ENCODE results near the gene THEMIS2.

THEMIS2 gene

GRCh38 chr1:27886744-27887143 is 14.4 kb downstream of the THEMIS2 start:
- H3K36me3 ChIP-seq (ENCODE audit: low read depth) = peaks cover 15% of the 10 kb centered on the region
- ATAC-seq (ENCODE audit: low read depth) = no peak
- H3K4me3 ChIP-seq (ENCODE audit: severe bottlenecking) = no peak overlapping the region
- no peaks in the 10 kb centered on the region for H3K9me3 ChIP-seq (ENCODE audit: severe bottlenecking)
- no peaks in the 10 kb centered on the region for H3K27me3 ChIP-seq (ENCODE audit: insufficient read depth, poor library complexity, severe bottlenecking)
- no peak for TF ChIP-seq CTCF (IDR thresholded peaks at IDR 0.05; ENCODE audit: poor library complexity, severe bottlenecking)
- no peak for DNase-seq (ENCODE audit: low spot score)
- no peaks in the 10 kb centered on the region for H3K4me1 ChIP-seq (ENCODE audit: insufficient read depth, poor library complexity, severe bottlenecking)
- no peak overlapping the region for H3K27ac ChIP-seq (ENCODE audit: poor library complexity, severe bottlenecking)

- Histone ChIP-seq H3K27ac (ENCODE audit: poor library complexity, severe bottlenecking) (no peak overlapping the region), H3K9me3 (ENCODE audit: severe bottlenecking) (no peaks in the 10 kb centered on the region), H3K27me3 (ENCODE audit: insufficient read depth, poor library complexity, severe bottlenecking) (no peaks in the 10 kb centered on the region), H3K36me3 (ENCODE audit: low read depth) (peaks cover 22% of the 10 kb centered on the region), H3K4me3 (ENCODE audit: severe bottlenecking) (no peak overlapping the region), H3K4me1 (ENCODE audit: insufficient read depth, poor library complexity, severe bottlenecking) (no peaks in the 10 kb centered on the region)
- TF ChIP-seq CTCF (IDR thresholded peaks at IDR 0.05; ENCODE audit: poor library complexity, severe bottlenecking) = no peak
- no peak for DNase-seq (ENCODE audit: low spot score)
- peak; percentile 22; the same call in 1 of the 3 replicates for ATAC-seq (ENCODE audit: low read depth)
Measured at GRCh38 chr1:27887215-27888021, 15.1 kb downstream of the THEMIS2 start.

GRCh38 chr1:27889506-27889905 is 17.2 kb downstream of the THEMIS2 start:
- no peak overlapping the region for H3K4me3 ChIP-seq (ENCODE audit: severe bottlenecking)
- no peak overlapping the region for H3K27ac ChIP-seq (ENCODE audit: poor library complexity, severe bottlenecking)
- H3K4me1 ChIP-seq (ENCODE audit: insufficient read depth, poor library complexity, severe bottlenecking) = no peaks in the 10 kb centered on the region
- no peaks in the 10 kb centered on the region for H3K27me3 ChIP-seq (ENCODE audit: insufficient read depth, poor library complexity, severe bottlenecking)
- no peaks in the 10 kb centered on the region for H3K9me3 ChIP-seq (ENCODE audit: severe bottlenecking)
- TF ChIP-seq CTCF (IDR thresholded peaks at IDR 0.05; ENCODE audit: poor library complexity, severe bottlenecking) = no peak
- ATAC-seq (ENCODE audit: low read depth) (no peak), DNase-seq (ENCODE audit: low spot score) (no peak)
- peaks cover 42% of the 10 kb centered on the region for H3K36me3 ChIP-seq (ENCODE audit: low read depth)

GRCh38 chr1:27891196-27891889 is 19.0 kb downstream of the THEMIS2 start:
- TF ChIP-seq CTCF (IDR thresholded peaks at IDR 0.05; ENCODE audit: poor library complexity, severe bottlenecking) = no peak
- ATAC-seq (ENCODE audit: low read depth) = no peak
- Histone ChIP-seq H3K27me3 (ENCODE audit: insufficient read depth, poor library complexity, severe bottlenecking) (no peaks in the 10 kb centered on the region), H3K27ac (ENCODE audit: poor library complexity, severe bottlenecking) (no peak overlapping the region), H3K4me3 (ENCODE audit: severe bottlenecking) (no peak overlapping the region), H3K36me3 (ENCODE audit: low read depth) (peaks cover 61% of the 10 kb centered on the region), H3K9me3 (ENCODE audit: severe bottlenecking) (no peaks in the 10 kb centered on the region), H3K4me1 (ENCODE audit: insufficient read depth, poor library complexity, severe bottlenecking) (no peaks in the 10 kb centered on the region)
- no peak for DNase-seq (ENCODE audit: low spot score)

- H3K27me3 ChIP-seq (ENCODE audit: insufficient read depth, poor library complexity, severe bottlenecking) = no peaks in the 10 kb centered on the region
- DNase-seq (ENCODE audit: low spot score) = no peak
- no peaks in the 10 kb centered on the region for H3K4me1 ChIP-seq (ENCODE audit: insufficient read depth, poor library complexity, severe bottlenecking)
- ATAC-seq (ENCODE audit: low read depth) = no peak
- no peak for TF ChIP-seq CTCF (IDR thresholded peaks at IDR 0.05; ENCODE audit: poor library complexity, severe bottlenecking)
- H3K9me3 ChIP-seq (ENCODE audit: severe bottlenecking) = no peaks in the 10 kb centered on the region
- H3K4me3 ChIP-seq (ENCODE audit: severe bottlenecking) = no peak overlapping the region
- no peak overlapping the region for H3K27ac ChIP-seq (ENCODE audit: poor library complexity, severe bottlenecking)
- peaks cover 83% of the 10 kb centered on the region for H3K36me3 ChIP-seq (ENCODE audit: low read depth)
Measured at GRCh38 chr1:27894521-27894920, 22.2 kb downstream of the THEMIS2 start.

Data from RWPE2 (cell line).